Neural progenitor cell (in vitro differentiated cells): Measurements from ENCODE around the gene NDUFS4. TPM values are rescaled to one million over a fixed set of nuclear protein-coding genes. Genes with fewer than 3 reads are reported as not detected.

ENCODE experiments used
- DNase-seq: peaks from one replicate; pipeline ENCODE4 v3.0.0-alpha.2; 2016; ENCODE audit warnings: low spot score
- H2AFZ ChIP-seq: fragments of 200-600 bp; sonication (generic); replicated peaks from 2 replicates; pipeline ENCODE4 v1.6.1; 2016; ENCODE audit warnings: antibody characterized with exemption
- H3F3A ChIP-seq: fragments of 200-600 bp; sonication (generic); 2 replicates; pipeline ENCODE4 v1.6.1; 2016; ENCODE audit warnings: antibody characterized with exemption, low read depth
- H3K27ac ChIP-seq: fragments of 200-600 bp; sonication (generic); 2 replicates; pipeline ENCODE4 v1.5.1; 2016; ENCODE audit warnings: mild to moderate bottlenecking
- H3K27me3 ChIP-seq: fragments of 200-600 bp; sonication (generic); 2 replicates; pipeline ENCODE4 v1.6.1; 2016; ENCODE audit warnings: mild to moderate bottlenecking, moderate library complexity
- H3K36me3 ChIP-seq: fragments of 200-600 bp; sonication (generic); 2 replicates; pipeline ENCODE4 v1.5.1; 2016
- H3K4me1 ChIP-seq: fragments of 200-600 bp; sonication (generic); 2 replicates; pipeline ENCODE4 v1.6.1; 2016; ENCODE audit warnings: mixed run types
- H3K4me2 ChIP-seq: fragments of 200-600 bp; sonication (generic); 2 replicates; pipeline ENCODE4 v1.6.1; 2016
- H3K4me3 ChIP-seq: fragments of 200-600 bp; sonication (generic); 2 replicates; pipeline ENCODE4 v1.5.1; 2016
- H3K79me2 ChIP-seq: fragments of 200-600 bp; sonication (generic); 2 replicates; pipeline ENCODE4 v1.6.1; 2016; ENCODE audit warnings: low read depth
- H3K9ac ChIP-seq: fragments of 200-600 bp; sonication (generic); 2 replicates; pipeline ENCODE4 v1.6.1; 2016
- H3K9me3 ChIP-seq: fragments of 200-600 bp; sonication (generic); 2 replicates; pipeline ENCODE4 v1.5.1; 2016; ENCODE audit warnings: low read depth
- H4K20me1 ChIP-seq: fragments of 200-600 bp; sonication (generic); 2 replicates; pipeline ENCODE4 v1.6.1; 2016; ENCODE audit warnings: low read depth
- H3K27ac Mint-ChIP-seq: 3 replicates; pipeline ENCODE4 v1.8.0; 2021; ENCODE audit warnings: mixed read lengths
- H3K27me3 Mint-ChIP-seq: 2 replicates; pipeline ENCODE4 v1.8.0; 2022; ENCODE audit warnings: low read depth, mild to moderate bottlenecking, inconsistent platforms, moderate library complexity, mixed read lengths; ENCODE audit not compliant: insufficient read depth
- H3K36me3 Mint-ChIP-seq: 3 replicates; pipeline ENCODE4 v1.8.0; 2021; ENCODE audit warnings: mixed read lengths
- H3K4me1 Mint-ChIP-seq: 3 replicates; pipeline ENCODE4 v1.8.0; 2021; ENCODE audit warnings: mixed read lengths
- H3K4me3 Mint-ChIP-seq: 3 replicates; pipeline ENCODE4 v1.8.0; 2021; ENCODE audit warnings: mild to moderate bottlenecking, moderate library complexity, mixed read lengths
- H3K9me3 Mint-ChIP-seq: 3 replicates; pipeline ENCODE4 v1.8.0; 2020; ENCODE audit warnings: mixed read lengths
- EZH2 ChIP-seq: fragments of 200-600 bp; sonication (generic); IDR thresholded peaks from 2 replicates; pipeline ENCODE4 v1.6.1; 2017; ENCODE audit warnings: antibody characterized with exemption, mild to moderate bottlenecking, moderate library complexity
- EZH2phosphoT487 ChIP-seq: fragments of 200-600 bp; sonication (generic); IDR thresholded peaks from 2 replicates; pipeline ENCODE4 v1.6.1; 2017; ENCODE audit warnings: antibody characterized with exemption
- total RNA-seq: library from RNA; depleted of rRNA; stranded (reverse); fragments of >200 nt; gene quantifications from 2 replicates; pipeline ENCODE4 v1.2.3, GENCODE V29; 2015; ENCODE audit warnings: low replicate concordance
- TF ChIP-seq, protein P1 (sequence below): fragments of 200-600 bp; sonication (generic); IDR thresholded peaks from 2 replicates; pipeline ENCODE4 v1.5.1; 2017; ENCODE audit warnings: antibody characterized with exemption, mild to moderate bottlenecking

Gene NDUFS4
- total RNA-seq, 1 donor from 2014 or later = 183 TPM

DNA sequence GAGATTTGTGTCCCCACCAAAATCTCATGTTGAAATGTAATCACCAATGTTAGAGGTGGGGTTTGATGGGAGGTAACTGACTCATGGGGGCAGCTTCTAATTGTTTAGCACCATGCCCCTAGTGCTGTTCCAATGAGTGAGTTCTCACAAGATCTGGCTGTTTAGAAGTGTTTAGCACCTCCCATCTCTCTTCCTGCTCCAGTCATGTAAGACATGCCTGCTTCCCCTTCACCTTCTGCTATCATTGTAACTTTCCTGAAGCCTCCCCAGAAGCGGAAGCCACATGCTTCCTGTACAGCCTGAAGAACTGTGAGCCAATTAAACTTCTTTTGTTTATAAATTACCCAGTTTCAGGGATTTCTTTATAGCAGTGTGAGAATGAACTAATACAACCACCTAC lies 170.5 kb downstream of the NDUFS4 start:
- DNase-seq = no peak
- Histone ChIP-seq H3K4me2 (no peak overlapping the region), H3K79me2 (no peaks in the 10 kb centered on the region), H3K9me3 (no peaks in the 10 kb centered on the region), H3K4me3 (no peak overlapping the region), H4K20me1 (no peaks in the 10 kb centered on the region), H3K27me3 (no peaks in the 10 kb centered on the region), H3K9ac (no peak overlapping the region), H2AFZ (no peak overlapping the region), H3K36me3 (no peaks in the 10 kb centered on the region), H3K4me1 (no peaks in the 10 kb centered on the region), H3K27ac (no peak overlapping the region), H3F3A (no peaks in the 10 kb centered on the region)
- H3K36me3 Mint-ChIP-seq = no peaks in the 10 kb centered on the region
- no peaks in the 10 kb centered on the region for H3K9me3 Mint-ChIP-seq
- no peaks in the 10 kb centered on the region for H3K4me1 Mint-ChIP-seq
- H3K27ac Mint-ChIP-seq = no peak overlapping the region
- H3K27me3 Mint-ChIP-seq = no peaks in the 10 kb centered on the region
- TF ChIP-seq EZH2 (no peak), EZH2phosphoT487 (no peak)
- TF ChIP-seq, protein P1, sequence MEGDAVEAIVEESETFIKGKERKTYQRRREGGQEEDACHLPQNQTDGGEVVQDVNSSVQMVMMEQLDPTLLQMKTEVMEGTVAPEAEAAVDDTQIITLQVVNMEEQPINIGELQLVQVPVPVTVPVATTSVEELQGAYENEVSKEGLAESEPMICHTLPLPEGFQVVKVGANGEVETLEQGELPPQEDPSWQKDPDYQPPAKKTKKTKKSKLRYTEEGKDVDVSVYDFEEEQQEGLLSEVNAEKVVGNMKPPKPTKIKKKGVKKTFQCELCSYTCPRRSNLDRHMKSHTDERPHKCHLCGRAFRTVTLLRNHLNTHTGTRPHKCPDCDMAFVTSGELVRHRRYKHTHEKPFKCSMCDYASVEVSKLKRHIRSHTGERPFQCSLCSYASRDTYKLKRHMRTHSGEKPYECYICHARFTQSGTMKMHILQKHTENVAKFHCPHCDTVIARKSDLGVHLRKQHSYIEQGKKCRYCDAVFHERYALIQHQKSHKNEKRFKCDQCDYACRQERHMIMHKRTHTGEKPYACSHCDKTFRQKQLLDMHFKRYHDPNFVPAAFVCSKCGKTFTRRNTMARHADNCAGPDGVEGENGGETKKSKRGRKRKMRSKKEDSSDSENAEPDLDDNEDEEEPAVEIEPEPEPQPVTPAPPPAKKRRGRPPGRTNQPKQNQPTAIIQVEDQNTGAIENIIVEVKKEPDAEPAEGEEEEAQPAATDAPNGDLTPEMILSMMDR = no peak
- no peak overlapping the region for H3K4me3 Mint-ChIP-seq

Other genes with a start within 250 kb of the NDUFS4 start
- 58.7 and 79.4 TPM in 2 replicates for gene FST, start 80.0 kb upstream of the NDUFS4 start, total RNA-seq